NCI-H1417 treated with DMSO at 0.1 percent for 48 hours (cell line): ENCODE data around the gene TLCD3A.
"Not testable (repeated sequence)": the region's sequence is repeated elsewhere in the genome, so short reads cannot be mapped to it uniquely, and the experiment has no call there.

Source experiments
- DNase-seq: peaks from one replicate; lab custom pipeline; 2025; lab: John Stamatoyannopoulos, UW

Gene TLCD3A

GRCh38 chr17:708132-708531 is 24.3 kb upstream of the TLCD3A start:
- no peak for DNase-seq

GRCh38 chr17:718075-718474 is 14.3 kb upstream of the TLCD3A start:
- DNase-seq = no peak

GRCh38 chr17:720706-721539 is 11.5 kb upstream of the TLCD3A start:
- no peak for DNase-seq

- DNase-seq = no peak
Observed at GRCh38 chr17:721540-721937, 10.9 kb upstream of the TLCD3A start.

GRCh38 chr17:725084-725483 is 7.3 kb upstream of the TLCD3A start:
- no peak for DNase-seq

GRCh38 chr17:725746-726145 is 6.7 kb upstream of the TLCD3A start:
- no peak for DNase-seq

GRCh38 chr17:726271-726919 is 6.0 kb upstream of the TLCD3A start:
- no peak for DNase-seq

- no peak for DNase-seq
Observed at GRCh38 chr17:728911-729310, 3.5 kb upstream of the TLCD3A start.

GRCh38 chr17:731644-732066 is 741 bp upstream of the TLCD3A start:
- no peak for DNase-seq

- DNase-seq = no peak
Observed at GRCh38 chr17:732902-733720, 715 bp downstream of the TLCD3A start.

- DNase-seq = no peak
Observed at GRCh38 chr17:733743-734142, 1.3 kb downstream of the TLCD3A start.

- no peak for DNase-seq
Observed at GRCh38 chr17:737561-738113, 5.2 kb downstream of the TLCD3A start.

- no peak for DNase-seq
Observed at GRCh38 chr17:740240-741017, 8.0 kb downstream of the TLCD3A start.

GRCh38 chr17:742147-742793 is 9.9 kb downstream of the TLCD3A start:
- DNase-seq = no peak

- DNase-seq = no peak
Observed at GRCh38 chr17:743139-743538, 10.7 kb downstream of the TLCD3A start.

GRCh38 chr17:744937-745336 is 12.5 kb downstream of the TLCD3A start:
- DNase-seq = no peak

- no peak for DNase-seq
Observed at GRCh38 chr17:745406-745805, 13.0 kb downstream of the TLCD3A start.

GRCh38 chr17:746181-746580 is 13.8 kb downstream of the TLCD3A start:
- no peak for DNase-seq

- DNase-seq = no peak
Observed at GRCh38 chr17:746783-747629, 14.6 kb downstream of the TLCD3A start.

GRCh38 chr17:748604-749003 is 16.2 kb downstream of the TLCD3A start:
- not testable (repeated sequence) for DNase-seq
